Left ventricle myocardium superior (tissue), 1 donor: Measurements from ENCODE around the gene DNAJC8. TPM values are rescaled to one million over a fixed set of nuclear protein-coding genes. Genes with fewer than 3 reads are reported as not detected.

Experiments
- total RNA-seq: library from RNA; stranded (reverse); fragmentation: NEBNext Ultra II Directional; extraction: Animal tissue kit (Norgen Biotek cat#: 25700); gene quantifications from one replicate; pipeline ENCODE4 v1.2.1, GENCODE V29; 2021
- donor health status: DM: no; HTN: yes; CAD: no; lungs with severe emphysema.

The DNAJC8 gene
- total RNA-seq, 1 donor from 2014 or later = 62.3 TPM

Other genes with a start within 250 kb of the DNAJC8 start
- 21.1 TPM for gene EYA3, start 144.4 kb downstream of the DNAJC8 start, total RNA-seq
- 2.2 TPM for gene PTAFR, start 56.3 kb downstream of the DNAJC8 start, total RNA-seq
- gene ATP5IF1, start 3.1 kb upstream of the DNAJC8 start, total RNA-seq = 449 TPM
- gene SESN2, start 26.5 kb upstream of the DNAJC8 start, total RNA-seq = 2.7 TPM
- 8.4 TPM for gene MED18, start 96.0 kb upstream of the DNAJC8 start, total RNA-seq
- gene PHACTR4, start 136.7 kb upstream of the DNAJC8 start, total RNA-seq = 17.9 TPM